OCI-LY3 (cell line): ENCODE data around the gene TACC3.

Source experiments
- EZH2phosphoT487 ChIP-seq: fragments of 200-600 bp; shearing (Covaris generic); IDR thresholded peaks from 2 replicates; pipeline ENCODE4 v1.6.1; 2018; ENCODE audit warnings: antibody characterized with exemption, mixed run types, low read depth
- TF ChIP-seq, protein P1 (sequence below): fragments of 200-600, 300-600 bp; sonication (generic); IDR thresholded peaks from 2 replicates; pipeline ENCODE4 v1.5.1; 2014; ENCODE audit warnings: antibody characterized with exemption, low read length, low read depth

DNA sequence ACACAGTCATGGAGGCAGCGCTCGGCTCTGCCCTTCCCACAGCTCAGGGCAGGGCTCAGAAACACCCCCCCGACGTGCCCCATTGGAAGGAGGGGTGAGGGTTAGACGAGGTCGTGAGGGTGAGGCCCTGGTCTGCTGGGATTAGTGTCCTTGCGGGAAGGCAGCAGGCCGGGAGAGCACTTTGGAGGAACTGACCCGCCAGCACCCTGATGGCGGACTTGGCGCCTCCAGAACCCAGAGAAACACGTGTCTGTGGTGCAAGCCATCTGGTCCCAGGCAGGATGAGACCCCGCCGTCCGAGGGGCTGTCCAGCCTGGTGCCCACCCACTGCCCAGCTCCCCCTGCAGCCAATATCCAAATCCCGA is 26.3 kb downstream of the TACC3 start:
- TF ChIP-seq, protein P1, sequence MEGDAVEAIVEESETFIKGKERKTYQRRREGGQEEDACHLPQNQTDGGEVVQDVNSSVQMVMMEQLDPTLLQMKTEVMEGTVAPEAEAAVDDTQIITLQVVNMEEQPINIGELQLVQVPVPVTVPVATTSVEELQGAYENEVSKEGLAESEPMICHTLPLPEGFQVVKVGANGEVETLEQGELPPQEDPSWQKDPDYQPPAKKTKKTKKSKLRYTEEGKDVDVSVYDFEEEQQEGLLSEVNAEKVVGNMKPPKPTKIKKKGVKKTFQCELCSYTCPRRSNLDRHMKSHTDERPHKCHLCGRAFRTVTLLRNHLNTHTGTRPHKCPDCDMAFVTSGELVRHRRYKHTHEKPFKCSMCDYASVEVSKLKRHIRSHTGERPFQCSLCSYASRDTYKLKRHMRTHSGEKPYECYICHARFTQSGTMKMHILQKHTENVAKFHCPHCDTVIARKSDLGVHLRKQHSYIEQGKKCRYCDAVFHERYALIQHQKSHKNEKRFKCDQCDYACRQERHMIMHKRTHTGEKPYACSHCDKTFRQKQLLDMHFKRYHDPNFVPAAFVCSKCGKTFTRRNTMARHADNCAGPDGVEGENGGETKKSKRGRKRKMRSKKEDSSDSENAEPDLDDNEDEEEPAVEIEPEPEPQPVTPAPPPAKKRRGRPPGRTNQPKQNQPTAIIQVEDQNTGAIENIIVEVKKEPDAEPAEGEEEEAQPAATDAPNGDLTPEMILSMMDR = no peak
- TF ChIP-seq EZH2phosphoT487 = no peak
